NCI-H748 (cell line): ENCODE measurements around the gene PALM2AKAP2.
A peak's percentile ranks its signal among the peaks of the same experiment; 100 is the strongest.

ENCODE experiments used
- DNase-seq: peaks from one replicate; lab custom pipeline; 2025; ENCODE audit not compliant: unreplicated experiment; lab: John Stamatoyannopoulos, UW

PALM2AKAP2 gene

DNA sequence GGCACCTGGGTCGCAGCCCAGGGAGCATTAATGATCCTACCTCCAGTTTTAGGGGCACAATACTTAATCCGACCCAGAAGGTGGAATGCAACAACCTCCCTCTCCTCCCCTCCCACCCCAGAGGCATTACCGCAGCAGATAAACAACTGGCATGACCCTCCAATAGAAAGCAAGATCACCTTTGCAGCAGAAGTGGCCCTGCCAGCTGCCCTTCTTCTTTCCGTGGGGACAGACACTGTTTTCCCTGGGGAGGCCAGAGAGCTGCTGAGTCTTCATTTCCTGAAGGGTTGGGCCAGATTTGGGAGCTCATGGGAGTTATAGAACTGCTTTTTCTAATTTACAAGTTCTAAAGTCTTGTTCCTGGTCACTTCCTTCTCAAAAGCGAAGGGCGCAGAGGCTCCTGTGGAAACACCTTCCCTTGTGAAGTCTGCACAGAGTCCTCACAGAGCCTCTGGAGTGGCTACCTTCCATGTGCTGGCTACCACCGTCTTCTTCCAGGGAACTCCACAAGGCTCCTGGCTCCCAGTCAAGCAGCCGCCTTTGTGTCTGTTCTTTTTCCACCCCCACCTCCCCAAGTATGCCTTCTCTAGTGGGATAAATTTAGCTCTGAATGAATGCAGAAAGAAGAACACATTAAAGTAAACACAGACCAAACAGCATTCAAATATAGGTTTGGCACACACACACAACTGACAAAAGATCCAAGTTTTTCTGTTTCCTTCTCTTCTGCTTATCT, 8.0 kb upstream of the PALM2AKAP2 start:
- peak; percentile 14 for DNase-seq

DNA sequence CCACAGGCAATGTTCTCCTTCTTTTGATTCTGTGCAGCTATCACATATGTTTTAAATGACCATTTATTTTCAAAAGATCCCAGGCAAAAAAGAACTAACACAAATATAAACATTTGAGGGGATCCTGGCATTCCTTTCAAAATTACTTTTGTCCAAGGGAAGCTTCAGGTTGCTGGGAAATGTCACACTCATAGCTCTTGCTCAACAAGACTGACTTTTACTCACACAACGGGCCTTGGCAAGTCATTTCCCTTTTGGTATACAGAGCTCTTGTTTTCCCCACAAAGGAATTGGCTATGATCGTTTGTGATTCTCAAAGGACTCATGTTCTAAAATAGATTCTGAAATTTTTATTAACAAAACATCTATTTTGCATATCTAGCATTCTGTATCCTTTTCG, 4.5 kb upstream of the PALM2AKAP2 start:
- DNase-seq, result no peak

DNA sequence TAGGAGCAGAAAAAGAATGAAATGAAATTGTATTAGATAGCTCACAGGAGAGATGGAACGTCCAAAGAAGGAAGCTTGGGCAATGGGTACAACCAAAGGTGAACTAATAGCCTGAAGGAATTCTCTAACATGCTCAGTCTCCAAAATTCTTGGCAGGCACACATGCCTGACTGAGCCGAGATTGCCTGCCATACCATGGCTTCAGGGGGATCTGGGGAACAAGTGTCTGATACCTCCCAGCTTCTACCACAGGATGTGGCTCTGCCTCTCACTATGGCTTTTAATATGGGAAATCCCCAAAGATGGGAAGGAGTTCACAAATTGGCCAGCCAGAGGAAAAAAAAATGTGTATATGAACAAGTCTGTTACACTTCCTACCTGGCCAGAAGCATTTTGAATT, 3.6 kb upstream of the PALM2AKAP2 start:
- DNase-seq, result no peak

DNA sequence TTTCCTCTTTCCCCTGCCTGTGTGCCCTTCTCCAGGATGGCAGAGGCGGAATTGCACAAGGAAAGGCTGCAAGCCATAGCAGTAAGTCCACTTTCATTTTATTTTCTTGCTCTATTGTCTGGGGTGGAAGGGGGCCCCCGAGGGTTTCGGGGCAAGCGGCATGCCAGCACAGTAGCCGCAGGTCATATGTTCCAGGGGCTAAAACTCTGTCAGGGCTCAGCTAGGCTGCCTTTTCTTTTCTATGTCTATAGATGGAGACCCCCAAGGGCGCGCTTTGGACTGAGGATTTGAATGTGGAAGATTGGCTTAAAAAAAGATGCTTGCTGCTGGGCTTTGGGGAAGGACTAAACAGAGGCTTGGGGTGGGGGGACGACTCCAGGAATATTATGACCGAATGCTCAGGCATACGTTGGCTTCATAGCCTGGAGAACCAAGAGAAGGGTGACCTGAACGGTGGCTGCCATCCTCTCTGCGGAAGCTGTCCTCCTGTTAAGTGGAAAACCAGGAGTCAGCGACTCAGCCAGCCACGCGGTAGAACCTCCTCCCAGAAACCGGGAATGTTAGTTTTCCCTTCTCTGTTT, 545 bp downstream of the PALM2AKAP2 start:
- DNase-seq, result peak; percentile 36

DNA sequence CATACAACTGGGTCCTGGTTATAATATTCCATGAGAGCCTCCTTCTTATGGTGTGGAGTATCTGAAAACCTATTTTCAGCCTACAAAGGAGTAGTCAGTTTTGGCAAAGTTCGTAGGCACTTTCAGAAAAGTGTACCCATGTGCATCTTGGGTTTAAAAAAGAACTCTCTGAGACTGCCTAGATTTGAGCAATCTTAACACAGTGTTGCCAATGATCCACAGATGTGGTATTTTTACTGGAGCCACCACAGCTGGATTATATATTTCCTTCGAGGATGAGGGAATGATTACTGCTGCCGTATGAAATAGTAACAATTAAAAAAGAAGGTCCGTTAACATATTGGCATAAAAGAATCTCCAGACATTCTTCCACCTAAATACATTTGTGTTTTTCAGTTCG, 1.1 kb downstream of the PALM2AKAP2 start:
- DNase-seq, result no peak

DNA sequence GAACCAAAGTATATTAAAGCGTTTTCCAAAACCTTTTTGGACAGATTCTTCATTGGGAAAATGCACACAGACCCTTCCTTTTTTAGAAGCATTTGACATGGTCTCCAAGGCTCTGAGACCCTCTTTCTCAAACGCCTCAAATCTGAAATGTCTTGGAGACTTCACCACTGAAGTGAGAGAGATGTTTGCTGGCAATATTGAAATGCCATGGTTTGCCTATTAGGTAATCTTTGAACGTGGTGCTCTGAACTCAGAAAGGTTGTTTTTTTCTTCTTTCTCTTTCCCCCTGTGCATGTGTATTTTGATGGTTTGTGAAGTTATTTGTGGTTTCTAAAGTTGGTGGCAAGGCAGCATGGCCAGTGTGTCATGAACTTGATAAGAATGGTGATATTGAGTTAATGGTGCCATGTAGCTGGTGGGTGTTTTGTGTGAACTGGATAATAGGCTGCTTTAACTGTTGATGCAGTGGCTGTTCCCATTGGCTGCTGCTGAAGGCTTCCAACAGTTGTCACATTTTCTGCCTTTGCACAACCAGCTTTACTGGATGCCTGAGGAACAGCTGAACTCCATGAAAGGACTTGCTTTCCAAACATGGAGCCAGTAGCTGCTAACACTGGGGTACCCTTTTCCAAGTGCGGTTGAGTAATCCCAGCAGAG, 1.7 kb downstream of the PALM2AKAP2 start:
- DNase-seq, result no peak

DNA sequence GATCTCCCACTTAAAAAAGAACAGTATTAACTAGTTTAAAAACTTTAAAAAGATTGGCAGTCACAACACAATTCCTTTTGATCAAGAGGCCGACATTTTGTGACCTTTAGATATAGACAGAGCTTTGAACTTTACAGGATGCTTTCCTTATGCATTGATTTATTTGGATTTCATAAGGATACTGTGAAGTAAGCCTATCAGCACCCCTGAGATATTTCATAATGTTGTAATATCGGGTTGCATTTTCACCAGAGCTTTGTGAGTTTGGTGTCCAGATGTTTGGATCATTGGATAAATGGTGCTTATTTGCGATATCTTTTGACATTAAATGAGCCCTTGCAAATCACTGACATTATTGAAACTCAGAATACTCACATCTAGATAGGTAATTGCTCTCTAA, 7.7 kb downstream of the PALM2AKAP2 start:
- no peak for DNase-seq

DNA sequence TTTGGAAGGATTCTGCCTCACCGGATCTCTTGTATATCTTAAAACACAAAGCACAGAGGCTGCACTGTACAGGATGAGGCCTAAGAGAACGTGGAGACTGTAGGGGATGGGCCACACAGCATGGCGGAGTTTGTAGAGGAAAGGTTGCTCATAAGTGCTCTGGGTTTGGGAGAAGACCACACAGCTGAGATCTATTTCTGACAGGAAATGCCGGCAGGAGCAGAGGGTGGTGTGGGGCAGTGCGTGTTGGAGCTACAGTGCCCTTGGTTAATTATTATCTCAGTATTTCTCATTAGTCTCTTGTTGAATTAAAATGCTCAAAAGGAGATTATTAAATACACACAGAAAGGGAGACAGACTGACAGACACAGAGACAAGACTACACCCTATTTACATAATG, 9.6 kb downstream of the PALM2AKAP2 start:
- no peak for DNase-seq

DNA sequence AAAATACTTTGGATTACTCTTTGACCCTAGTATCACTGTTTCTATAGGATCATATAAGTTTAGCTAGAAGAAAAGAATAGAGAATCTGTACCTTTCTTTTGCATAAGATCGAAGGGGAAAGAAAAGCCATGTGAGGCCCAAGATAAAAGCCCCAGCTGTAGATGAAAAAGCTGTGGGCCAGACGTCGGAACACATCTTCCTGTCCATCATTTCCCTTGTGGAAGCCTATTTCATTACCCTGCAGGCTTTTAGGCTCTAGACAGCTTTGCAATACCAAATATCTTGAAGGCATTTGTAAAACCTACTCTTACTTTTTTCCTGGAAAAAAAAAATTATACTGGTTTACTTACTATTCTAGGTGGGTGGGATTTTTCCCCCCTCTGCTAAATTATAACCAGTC, 10.0 kb downstream of the PALM2AKAP2 start:
- no peak for DNase-seq

DNA sequence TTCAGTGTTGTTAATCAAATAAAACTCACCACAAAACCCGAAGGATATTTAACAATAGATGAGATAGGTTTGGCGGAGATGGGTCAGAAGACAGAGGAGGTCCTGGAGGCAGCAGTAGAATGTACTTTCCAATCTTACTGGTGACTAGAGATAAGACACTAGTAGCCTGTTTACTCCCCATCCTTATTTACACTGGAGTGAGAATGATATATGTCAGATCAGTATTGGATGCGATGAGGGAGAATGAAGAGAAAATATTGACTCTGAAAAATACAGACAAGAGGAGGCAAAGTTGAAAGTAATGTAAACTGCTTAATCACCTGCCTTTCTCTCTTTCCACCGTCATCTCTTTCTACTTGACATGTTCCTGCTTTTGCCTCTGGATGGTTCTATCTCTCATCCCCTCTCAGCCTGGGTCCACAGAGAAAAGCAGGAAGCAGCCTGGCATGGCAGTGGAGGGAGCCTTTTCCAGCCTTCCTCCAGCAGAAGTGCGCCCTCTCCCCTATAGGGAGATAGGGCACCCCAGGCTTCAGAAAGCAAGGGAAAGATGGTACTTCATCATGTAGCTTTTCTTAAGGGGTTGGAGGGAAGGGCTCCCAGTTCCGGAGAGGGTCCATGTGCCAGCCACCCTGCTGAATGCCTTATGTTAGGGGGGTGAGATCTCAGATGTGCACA, 11.1 kb downstream of the PALM2AKAP2 start:
- DNase-seq, result no peak

DNA sequence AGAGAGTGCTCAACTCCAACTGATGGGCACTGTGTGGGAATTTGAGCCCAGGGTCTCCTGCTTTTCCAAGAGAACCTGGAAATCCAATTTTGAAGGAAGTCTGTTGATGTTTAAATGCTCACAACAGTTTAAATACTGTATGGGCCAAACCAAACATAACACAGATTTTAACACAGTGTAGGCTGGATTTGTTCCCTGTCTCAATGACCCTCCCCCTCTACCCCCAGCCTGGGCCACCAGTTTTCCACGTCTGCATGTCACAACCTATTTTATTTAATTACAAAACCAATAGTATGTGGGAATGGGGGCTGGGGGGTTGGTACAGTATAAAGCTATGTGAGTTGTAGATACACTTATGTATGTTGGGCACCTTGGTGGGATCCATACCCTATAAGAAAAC, 11.7 kb downstream of the PALM2AKAP2 start:
- no peak for DNase-seq

DNA sequence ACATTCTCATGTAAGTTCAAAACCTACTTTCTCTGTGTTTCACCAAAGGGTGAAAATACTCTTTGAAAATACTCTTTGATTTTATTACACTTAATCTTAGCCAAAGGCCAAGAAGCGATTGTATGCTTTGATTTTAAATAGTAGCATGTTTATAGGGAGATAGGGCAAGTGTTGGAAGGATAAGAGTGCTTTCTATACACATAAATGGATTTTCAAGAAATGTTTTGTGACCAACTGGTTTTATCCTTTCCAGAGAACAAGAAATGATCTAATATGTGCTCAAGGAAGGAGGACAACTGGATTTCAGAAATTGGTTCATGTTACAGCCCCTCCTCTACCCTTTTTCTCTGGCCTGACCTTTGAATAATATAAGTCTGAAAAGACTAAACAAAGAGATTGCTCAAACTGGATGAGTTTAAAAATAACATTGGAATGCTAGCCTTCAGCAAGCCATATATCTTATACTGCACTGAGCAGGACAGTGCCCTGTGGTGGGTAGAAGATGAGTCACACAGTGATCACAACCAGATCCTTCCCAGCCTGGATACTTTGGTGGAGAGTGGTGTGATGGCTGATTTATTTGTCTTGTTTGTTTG, 13.1 kb downstream of the PALM2AKAP2 start:
- no peak for DNase-seq

DNA sequence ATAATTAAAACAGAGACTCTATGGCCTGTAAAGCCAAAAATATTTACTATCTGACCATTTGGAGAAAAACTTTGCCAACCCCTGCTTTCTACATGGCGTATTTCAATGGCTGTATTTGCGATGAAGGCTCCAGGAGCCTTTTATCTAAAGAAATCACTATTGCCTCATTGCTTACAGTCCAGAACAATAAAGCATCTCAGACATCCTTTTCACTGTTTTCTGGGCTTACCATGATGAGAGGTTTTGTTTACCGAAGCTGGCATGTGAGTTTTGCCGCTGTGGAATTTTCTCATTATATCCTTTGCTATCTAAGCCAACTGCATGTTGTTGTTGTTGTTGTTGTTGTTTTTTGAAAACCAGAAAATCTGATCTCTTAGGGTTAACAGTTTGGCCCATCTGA, 13.9 kb downstream of the PALM2AKAP2 start:
- no peak for DNase-seq

DNA sequence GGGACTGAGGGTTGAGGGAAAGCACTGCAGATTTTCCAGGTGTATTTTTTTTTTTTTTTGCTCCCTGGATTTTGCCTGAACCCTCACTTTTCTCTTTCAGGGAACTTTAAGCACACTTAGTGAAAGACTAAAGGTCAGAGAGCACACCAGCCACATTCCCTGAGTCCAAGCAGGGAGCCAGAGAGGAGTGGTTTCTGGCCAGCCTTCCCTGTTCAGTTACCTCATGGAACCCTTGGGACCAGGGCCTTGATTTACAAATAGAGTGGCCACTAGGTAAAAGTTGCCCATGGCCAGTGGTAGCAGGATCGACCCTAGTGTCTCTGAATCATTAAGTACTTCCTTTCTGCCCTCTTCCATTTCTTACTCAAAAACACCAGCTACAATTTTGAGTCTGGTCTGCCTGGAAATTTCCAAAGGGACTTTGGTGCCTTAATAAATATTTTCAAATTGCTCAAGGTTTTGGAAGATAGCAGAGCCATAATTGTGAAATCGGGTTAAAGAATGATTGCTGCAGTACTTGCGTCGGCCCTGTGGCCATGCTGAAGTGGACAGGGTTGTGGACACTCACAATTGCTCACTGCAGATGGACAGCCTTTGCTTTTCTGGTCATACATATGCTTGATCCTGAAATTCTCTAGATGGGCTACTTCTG, 14.5 kb downstream of the PALM2AKAP2 start:
- no peak for DNase-seq

DNA sequence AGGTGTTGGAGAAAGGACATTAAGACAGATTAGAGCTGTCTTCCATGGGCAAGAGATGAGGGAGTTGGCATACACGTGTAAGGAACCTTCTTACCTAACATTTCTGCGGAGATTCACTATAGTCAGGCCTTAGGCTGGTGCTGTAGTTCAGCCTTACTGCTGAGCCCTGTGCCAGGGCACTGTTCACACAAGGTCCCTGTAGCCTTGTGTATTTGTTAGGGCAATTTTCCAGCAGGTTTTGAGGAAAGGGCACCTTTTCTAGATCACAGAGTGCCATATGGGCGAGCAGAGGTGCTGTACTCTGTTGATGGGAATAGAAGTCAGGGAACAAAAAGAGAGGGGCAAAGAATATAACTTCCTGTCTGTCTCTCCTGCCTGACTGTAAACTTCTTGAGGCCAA, 15.6 kb downstream of the PALM2AKAP2 start:
- DNase-seq, result no peak

DNA sequence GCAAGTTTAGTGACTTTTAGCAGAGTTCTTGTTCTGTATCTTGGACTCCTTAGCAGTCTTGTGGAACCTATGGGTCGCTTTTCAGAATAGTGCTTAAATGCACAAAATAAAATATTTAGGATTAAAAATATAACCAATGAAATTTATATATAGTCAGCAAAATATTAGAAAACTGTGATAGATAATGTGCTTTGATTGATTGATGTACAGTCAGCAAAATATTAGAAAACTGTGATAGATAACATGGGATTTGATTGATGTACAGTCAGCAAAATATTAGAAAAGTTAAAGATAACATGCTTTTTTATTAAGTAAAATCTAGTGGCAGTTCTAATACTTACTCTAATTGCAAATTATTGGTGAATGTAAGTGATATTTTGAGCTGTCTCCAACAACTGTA, 16.1 kb downstream of the PALM2AKAP2 start:
- no peak for DNase-seq

DNA sequence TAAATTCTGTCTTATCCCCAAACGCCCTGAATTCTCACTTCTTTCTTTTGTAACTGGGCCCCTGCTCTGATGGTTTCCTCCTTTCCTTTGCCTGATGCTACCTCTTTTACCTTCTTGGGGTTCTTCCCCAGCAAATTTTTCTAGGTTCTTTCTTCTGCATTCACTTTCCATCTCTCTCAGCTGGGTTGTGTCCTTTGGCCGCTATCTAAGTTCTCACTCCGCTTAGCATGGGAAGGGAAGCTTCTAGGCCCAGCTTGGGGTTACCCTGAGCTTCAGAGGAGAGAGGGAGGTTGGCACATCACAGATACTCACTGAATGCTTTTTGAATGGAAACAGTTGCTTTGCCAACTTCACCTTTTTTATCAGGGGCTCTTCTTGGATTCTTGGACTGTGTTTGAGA, 17.0 kb downstream of the PALM2AKAP2 start:
- no peak for DNase-seq

DNA sequence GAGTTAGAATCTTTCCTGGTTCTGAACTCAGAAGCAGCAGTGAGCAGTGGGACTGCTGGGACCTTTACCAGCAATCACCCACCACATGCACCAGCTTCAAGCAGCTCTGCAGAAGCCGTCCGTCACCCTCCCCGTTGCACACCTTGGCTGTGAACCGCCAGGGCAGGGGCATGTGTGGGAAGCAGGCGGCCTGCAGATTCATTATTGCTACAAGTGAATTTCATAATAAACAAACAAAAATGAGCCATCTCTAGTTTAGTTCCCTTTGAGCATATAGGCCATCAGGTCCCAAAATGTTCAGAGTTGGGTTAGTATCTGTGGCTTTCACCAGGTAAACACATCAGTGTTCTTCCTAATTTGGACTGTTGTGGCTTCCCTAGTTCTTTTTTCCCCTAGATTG, 17.5 kb downstream of the PALM2AKAP2 start:
- DNase-seq, result no peak

DNA sequence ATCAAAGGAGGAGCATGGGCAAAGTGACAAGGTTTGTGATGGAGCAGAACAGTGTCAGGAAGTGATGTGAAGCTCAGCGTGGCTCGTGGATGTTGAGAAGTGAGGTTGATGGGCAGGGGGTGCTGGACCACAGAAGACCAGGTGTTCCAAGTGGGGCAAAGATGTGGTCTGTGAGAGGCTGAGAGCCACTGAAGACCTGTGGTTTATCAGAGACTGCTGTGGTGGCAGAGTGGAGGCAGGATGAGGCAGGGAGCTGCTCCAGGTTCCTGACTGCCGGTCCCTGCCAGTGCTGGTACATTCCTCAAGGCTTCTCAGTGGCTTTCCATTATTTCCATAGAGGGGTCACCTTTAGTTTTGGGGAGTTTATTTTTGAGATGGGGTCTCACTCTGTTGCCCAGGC, 19.1 kb downstream of the PALM2AKAP2 start:
- DNase-seq, result no peak

DNA sequence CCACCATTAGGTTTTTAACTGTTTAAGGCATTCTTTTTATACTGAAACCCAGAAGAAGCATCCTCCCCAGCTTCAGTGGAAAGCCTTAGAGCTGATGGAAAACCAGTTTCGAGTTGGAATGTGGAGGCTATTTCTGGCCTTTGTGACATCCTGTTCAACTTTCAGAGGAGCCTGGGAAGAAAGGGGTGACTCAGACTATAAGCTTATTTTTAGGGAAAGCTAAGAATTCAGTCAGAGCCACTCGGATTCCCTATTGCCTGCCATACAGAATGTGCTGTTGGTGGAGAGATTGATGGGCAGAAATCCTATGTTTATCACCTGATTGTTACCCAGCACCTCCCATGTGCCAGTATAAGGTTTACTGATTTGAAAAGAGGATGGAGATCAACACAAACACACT, 19.8 kb downstream of the PALM2AKAP2 start:
- no peak for DNase-seq

DNA sequence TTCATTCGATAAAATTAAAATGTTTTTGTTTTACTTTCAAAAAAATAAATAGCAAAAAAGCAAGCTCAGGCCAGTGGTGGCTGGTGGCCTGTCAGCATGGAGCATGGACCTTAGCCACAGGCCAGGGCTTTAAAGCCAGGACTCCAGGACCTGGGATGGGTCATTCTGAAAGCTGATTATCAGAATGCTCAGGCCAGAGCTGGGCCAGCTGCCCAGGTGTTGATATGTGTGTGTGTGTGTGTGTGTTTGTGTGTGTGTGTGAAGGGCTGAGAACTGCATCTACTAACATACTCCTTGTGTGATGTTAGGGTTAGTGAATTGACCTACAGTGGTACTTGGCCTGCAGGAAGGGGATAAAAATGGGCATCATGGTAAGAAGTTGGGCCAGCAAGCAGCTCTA, 21.5 kb downstream of the PALM2AKAP2 start:
- DNase-seq, result no peak
